WTC11 (cell line): ENCODE measurements around the gene SLC6A18. TPM values are rescaled to one million over a fixed set of nuclear protein-coding genes. Genes with fewer than 3 reads are reported as not detected.
"Not testable (repeated sequence)": the region's sequence is repeated elsewhere in the genome, so short reads cannot be mapped to it uniquely, and the experiment has no call there.

Experiments used
- ATAC-seq: fragments of 200-7000 bp; cut with Tn5 transposase; 2 replicates; pipeline ENCODE4 v1.10.0; 2021; ENCODE audit warnings: mild to moderate bottlenecking, moderate library complexity
- CTCF ChIA-PET: fragments of 300-600 bp; sonication (Branson Sonifier 250); formaldehyde crosslinking; loops from one replicate; lab custom pipeline; 2021; ENCODE audit warnings: antibody characterized with exemption; lab: Charles Lee
- POLR2A ChIA-PET: fragments of 350-600 bp; sonication (Branson Sonifier 250); formaldehyde crosslinking; loops from one replicate; lab custom pipeline; 2021; ENCODE audit warnings: antibody characterized with exemption; lab: Charles Lee
- DNase-seq: peaks from one replicate; pipeline ENCODE4 v3.0.0; 2021; ENCODE audit warnings: low spot score
- H3K27ac Mint-ChIP-seq: 2 replicates; pipeline ENCODE4 v1.8.0; 2021; ENCODE audit warnings: mixed read lengths
- H3K27me3 Mint-ChIP-seq: 2 replicates; pipeline ENCODE4 v1.8.0; 2021; ENCODE audit warnings: low read depth, mild to moderate bottlenecking, moderate library complexity, mixed read lengths
- H3K36me3 Mint-ChIP-seq: 2 replicates; pipeline ENCODE4 v1.8.0; 2021; ENCODE audit warnings: mixed read lengths
- H3K4me1 Mint-ChIP-seq: 2 replicates; pipeline ENCODE4 v1.8.0; 2022; ENCODE audit warnings: mixed read lengths
- H3K4me3 Mint-ChIP-seq: 2 replicates; pipeline ENCODE4 v1.8.0; 2021; ENCODE audit warnings: mild to moderate bottlenecking, moderate library complexity, mixed read lengths
- H3K9me3 Mint-ChIP-seq: 2 replicates; pipeline ENCODE4 v1.8.0; 2021; ENCODE audit warnings: mixed read lengths
- CREB1 ChIP-seq: sonication (generic); formaldehyde crosslinking; IDR thresholded peaks from 2 replicates; pipeline ENCODE4 v1.8.0; 2023; ENCODE audit warnings: mild to moderate bottlenecking, missing genetic modification reagents
- ELF4 ChIP-seq: sonication (generic); formaldehyde crosslinking; IDR thresholded peaks from 2 replicates; pipeline ENCODE4 v1.8.1; 2022; ENCODE audit warnings: low read depth, mild to moderate bottlenecking, moderate library complexity, missing genetic modification reagents
- RORB ChIP-seq: fragments of 250-450 bp; sonication (Bioruptor Pico); IDR thresholded peaks from 2 replicates; pipeline ENCODE4 v1.9.0; 2021; ENCODE audit warnings: mild to moderate bottlenecking
- ZNF396 ChIP-seq: fragments of 250-450 bp; sonication (Bioruptor Pico); IDR thresholded peaks from 2 replicates; pipeline ENCODE4 v1.8.0; 2021; ENCODE audit warnings: mild to moderate bottlenecking, moderate library complexity, borderline replicate concordance
- ZNF416 ChIP-seq: fragments of 250-450 bp; sonication (Bioruptor Pico); IDR thresholded peaks from 2 replicates; pipeline ENCODE4 v1.9.0; 2021; ENCODE audit warnings: mild to moderate bottlenecking, inconsistent platforms
- total RNA-seq: library from RNA; stranded (reverse); gene quantifications from 3 replicates; pipeline ENCODE4 v1.2.3, GENCODE V29; 2021
- TF ChIP-seq, protein P1 (sequence below): sonication (generic); formaldehyde crosslinking; IDR thresholded peaks from 2 replicates; pipeline ENCODE4 v1.8.1; 2022; ENCODE audit warnings: low read depth, mild to moderate bottlenecking, moderate library complexity, missing genetic modification reagents, borderline replicate concordance
- TF ChIP-seq, protein P2 (sequence below): sonication (generic); formaldehyde crosslinking; IDR thresholded peaks from 2 replicates; pipeline ENCODE4 v1.8.1; 2022; ENCODE audit warnings: low read depth, missing genetic modification reagents, borderline replicate concordance
- TF ChIP-seq, protein P3 (sequence below): sonication (generic); formaldehyde crosslinking; IDR thresholded peaks from 2 replicates; pipeline ENCODE4 v1.8.0; 2023; ENCODE audit warnings: missing genetic modification reagents
- TF ChIP-seq, protein P4 (sequence below): sonication (generic); formaldehyde crosslinking; IDR thresholded peaks from 2 replicates; pipeline ENCODE4 v1.8.1; 2023; ENCODE audit warnings: mild to moderate bottlenecking, missing genetic modification reagents
- TF ChIP-seq, protein P5 (sequence below): sonication (generic); formaldehyde crosslinking; IDR thresholded peaks from 2 replicates; pipeline ENCODE4 v1.8.0; 2022; ENCODE audit warnings: missing genetic modification reagents

Gene SLC6A18
- total RNA-seq, 1 experiment from 2014 or later: not detected

DNA sequence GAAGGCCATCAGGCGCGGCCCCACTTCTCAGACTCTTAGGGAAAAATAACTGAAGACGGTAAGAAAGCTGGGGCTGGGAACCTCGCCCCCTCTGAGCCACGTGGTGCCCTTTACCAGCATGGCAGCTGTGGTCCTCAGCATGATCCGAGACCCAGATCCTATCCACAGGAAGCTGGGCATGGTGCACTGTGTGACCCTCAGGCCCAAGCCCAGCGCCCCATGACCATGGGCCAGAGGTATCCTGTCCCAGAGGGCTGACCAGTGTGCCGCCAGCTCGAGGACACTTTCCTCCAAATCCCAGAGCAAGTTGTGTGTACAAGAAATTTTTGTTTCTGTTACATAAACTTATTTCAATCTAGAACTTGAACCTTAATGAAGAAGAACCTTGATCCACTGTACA, 41.6 kb downstream of the SLC6A18 start:
- ChIA-PET POLR2A (no interaction called here), CTCF (no interaction called here)
- no peak overlapping the region for H3K4me3 Mint-ChIP-seq
- no peaks in the 10 kb centered on the region for H3K4me1 Mint-ChIP-seq
- DNase-seq (no peak), ATAC-seq (no peak)
- H3K27ac Mint-ChIP-seq: no peak overlapping the region
- peaks cover 10% of the 10 kb centered on the region for H3K9me3 Mint-ChIP-seq
- H3K36me3 Mint-ChIP-seq: peaks cover 79% of the 10 kb centered on the region
- peaks cover 4% of the 10 kb centered on the region for H3K27me3 Mint-ChIP-seq
- TF ChIP-seq, protein P1, sequence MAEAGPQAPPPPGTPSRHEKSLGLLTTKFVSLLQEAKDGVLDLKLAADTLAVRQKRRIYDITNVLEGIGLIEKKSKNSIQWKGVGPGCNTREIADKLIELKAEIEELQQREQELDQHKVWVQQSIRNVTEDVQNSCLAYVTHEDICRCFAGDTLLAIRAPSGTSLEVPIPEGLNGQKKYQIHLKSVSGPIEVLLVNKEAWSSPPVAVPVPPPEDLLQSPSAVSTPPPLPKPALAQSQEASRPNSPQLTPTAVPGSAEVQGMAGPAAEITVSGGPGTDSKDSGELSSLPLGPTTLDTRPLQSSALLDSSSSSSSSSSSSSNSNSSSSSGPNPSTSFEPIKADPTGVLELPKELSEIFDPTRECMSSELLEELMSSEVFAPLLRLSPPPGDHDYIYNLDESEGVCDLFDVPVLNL (CRISPR knock-in tag): no peak
- TF ChIP-seq RORB (CRISPR knock-in tag) (no peak), ZNF396 (CRISPR knock-in tag) (no peak), CREB1 (CRISPR knock-in tag) (no peak)
- TF ChIP-seq, protein P2, sequence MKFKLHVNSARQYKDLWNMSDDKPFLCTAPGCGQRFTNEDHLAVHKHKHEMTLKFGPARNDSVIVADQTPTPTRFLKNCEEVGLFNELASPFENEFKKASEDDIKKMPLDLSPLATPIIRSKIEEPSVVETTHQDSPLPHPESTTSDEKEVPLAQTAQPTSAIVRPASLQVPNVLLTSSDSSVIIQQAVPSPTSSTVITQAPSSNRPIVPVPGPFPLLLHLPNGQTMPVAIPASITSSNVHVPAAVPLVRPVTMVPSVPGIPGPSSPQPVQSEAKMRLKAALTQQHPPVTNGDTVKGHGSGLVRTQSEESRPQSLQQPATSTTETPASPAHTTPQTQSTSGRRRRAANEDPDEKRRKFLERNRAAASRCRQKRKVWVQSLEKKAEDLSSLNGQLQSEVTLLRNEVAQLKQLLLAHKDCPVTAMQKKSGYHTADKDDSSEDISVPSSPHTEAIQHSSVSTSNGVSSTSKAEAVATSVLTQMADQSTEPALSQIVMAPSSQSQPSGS (CRISPR knock-in tag): no peak
- TF ChIP-seq, protein P3, sequence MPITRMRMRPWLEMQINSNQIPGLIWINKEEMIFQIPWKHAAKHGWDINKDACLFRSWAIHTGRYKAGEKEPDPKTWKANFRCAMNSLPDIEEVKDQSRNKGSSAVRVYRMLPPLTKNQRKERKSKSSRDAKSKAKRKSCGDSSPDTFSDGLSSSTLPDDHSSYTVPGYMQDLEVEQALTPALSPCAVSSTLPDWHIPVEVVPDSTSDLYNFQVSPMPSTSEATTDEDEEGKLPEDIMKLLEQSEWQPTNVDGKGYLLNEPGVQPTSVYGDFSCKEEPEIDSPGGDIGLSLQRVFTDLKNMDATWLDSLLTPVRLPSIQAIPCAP (CRISPR knock-in tag): no peak

DNA sequence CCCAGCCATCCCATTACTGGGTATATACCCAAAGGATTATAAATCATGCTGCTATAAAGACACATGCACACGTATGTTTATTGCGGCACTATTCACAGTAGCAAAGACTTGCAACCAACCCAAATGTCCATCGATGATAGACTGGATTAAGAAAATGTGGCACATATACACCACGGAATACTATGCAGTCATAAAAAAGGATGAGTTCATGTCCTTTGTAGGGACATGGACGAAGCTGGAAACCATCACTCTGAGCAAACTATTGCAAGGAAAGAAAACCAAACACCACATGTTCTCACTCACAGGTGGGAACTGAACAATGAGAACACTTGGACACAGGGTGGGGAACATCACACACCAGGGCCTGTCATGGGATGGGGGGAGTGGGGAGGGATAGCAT, 42.3 kb downstream of the SLC6A18 start:
- peaks cover 76% of the 10 kb centered on the region for H3K36me3 Mint-ChIP-seq
- H3K4me1 Mint-ChIP-seq, DNase-seq, H3K4me3 Mint-ChIP-seq, POLR2A ChIA-PET, ATAC-seq, H3K27me3 Mint-ChIP-seq, H3K27ac Mint-ChIP-seq, CTCF ChIA-PET, H3K9me3 Mint-ChIP-seq: not testable (repeated sequence)

DNA sequence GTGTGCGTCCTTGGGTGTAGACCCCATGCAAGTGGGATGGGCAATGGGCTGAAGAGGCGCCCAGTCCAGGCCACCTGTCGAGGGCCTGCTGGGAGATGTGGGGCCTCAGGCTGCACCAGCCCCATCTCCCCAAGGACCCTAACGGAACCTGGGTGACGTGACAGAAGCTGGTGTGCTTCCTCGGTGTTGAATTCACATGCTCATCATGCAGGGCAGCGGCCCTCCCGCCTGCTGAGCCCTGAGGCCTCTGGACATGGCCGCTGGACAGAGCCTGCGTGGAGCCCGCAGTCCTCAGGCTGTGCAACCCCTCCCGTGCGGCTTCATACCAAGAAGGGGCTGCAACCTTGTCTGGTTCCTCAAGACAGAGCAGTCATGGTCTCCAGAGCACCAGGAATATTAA, 42.9 kb downstream of the SLC6A18 start:
- no peak for ATAC-seq
- Mint-ChIP-seq H3K4me3 (no peak overlapping the region), H3K9me3 (no peaks in the 10 kb centered on the region; the same call in 1 of the 2 replicates), H3K27ac (no peak overlapping the region), H3K4me1 (no peaks in the 10 kb centered on the region), H3K27me3 (no peaks in the 10 kb centered on the region), H3K36me3 (peaks cover 70% of the 10 kb centered on the region)
- ChIA-PET POLR2A (no interaction called here), CTCF (no interaction called here)
- no peak for TF ChIP-seq ELF4 (CRISPR knock-in tag)
- TF ChIP-seq, protein P4, sequence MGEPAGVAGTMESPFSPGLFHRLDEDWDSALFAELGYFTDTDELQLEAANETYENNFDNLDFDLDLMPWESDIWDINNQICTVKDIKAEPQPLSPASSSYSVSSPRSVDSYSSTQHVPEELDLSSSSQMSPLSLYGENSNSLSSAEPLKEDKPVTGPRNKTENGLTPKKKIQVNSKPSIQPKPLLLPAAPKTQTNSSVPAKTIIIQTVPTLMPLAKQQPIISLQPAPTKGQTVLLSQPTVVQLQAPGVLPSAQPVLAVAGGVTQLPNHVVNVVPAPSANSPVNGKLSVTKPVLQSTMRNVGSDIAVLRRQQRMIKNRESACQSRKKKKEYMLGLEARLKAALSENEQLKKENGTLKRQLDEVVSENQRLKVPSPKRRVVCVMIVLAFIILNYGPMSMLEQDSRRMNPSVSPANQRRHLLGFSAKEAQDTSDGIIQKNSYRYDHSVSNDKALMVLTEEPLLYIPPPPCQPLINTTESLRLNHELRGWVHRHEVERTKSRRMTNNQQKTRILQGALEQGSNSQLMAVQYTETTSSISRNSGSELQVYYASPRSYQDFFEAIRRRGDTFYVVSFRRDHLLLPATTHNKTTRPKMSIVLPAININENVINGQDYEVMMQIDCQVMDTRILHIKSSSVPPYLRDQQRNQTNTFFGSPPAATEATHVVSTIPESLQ (CRISPR knock-in tag): no peak
- TF ChIP-seq, protein P5, sequence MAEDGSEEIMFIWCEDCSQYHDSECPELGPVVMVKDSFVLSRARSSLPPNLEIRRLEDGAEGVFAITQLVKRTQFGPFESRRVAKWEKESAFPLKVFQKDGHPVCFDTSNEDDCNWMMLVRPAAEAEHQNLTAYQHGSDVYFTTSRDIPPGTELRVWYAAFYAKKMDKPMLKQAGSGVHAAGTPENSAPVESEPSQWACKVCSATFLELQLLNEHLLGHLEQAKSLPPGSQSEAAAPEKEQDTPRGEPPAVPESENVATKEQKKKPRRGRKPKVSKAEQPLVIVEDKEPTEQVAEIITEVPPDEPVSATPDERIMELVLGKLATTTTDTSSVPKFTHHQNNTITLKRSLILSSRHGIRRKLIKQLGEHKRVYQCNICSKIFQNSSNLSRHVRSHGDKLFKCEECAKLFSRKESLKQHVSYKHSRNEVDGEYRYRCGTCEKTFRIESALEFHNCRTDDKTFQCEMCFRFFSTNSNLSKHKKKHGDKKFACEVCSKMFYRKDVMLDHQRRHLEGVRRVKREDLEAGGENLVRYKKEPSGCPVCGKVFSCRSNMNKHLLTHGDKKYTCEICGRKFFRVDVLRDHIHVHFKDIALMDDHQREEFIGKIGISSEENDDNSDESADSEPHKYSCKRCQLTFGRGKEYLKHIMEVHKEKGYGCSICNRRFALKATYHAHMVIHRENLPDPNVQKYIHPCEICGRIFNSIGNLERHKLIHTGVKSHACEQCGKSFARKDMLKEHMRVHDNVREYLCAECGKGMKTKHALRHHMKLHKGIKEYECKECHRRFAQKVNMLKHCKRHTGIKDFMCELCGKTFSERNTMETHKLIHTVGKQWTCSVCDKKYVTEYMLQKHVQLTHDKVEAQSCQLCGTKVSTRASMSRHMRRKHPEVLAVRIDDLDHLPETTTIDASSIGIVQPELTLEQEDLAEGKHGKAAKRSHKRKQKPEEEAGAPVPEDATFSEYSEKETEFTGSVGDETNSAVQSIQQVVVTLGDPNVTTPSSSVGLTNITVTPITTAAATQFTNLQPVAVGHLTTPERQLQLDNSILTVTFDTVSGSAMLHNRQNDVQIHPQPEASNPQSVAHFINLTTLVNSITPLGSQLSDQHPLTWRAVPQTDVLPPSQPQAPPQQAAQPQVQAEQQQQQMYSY (CRISPR knock-in tag): no peak
- TF ChIP-seq ZNF416: no peak
- DNase-seq: no peak
